Mucosa of descending colon (tissue), 3 donors: ENCODE measurements around the gene APOBEC3H. TPM values are rescaled to one million over a fixed set of nuclear protein-coding genes. Genes with fewer than 3 reads are reported as not detected.

Experiments used
- ATAC-seq: fragments of 200-7000 bp; cut with Tn5 transposase; one replicate; pipeline ENCODE4 v1.9.1; 2020; ENCODE audit warnings: mild to moderate bottlenecking, moderate library complexity
- DNase-seq, 3 donors: peaks; one replicate each; pipeline ENCODE4 v3.0.0-alpha.2; 2020
- H3K36me3 ChIP-seq: fragments of 200-600 bp; one replicate; pipeline ENCODE4 v1.8.0; 2021; ENCODE audit warnings: low read depth, mild to moderate bottlenecking
- H3K4me1 ChIP-seq: fragments of 200-600 bp; one replicate; pipeline ENCODE4 v1.8.0; 2021; ENCODE audit warnings: low read depth, mild to moderate bottlenecking
- H3K4me3 ChIP-seq: fragments of 200-600 bp; one replicate; pipeline ENCODE4 v1.8.0; 2021; ENCODE audit warnings: mild to moderate bottlenecking
- H3K9me3 ChIP-seq: fragments of 200-600 bp; one replicate; pipeline ENCODE4 v1.8.0; 2021; ENCODE audit warnings: mild to moderate bottlenecking
- intact Hi-C, 2 donors: fragments of 100-400 bp; cut with DNase I in 1 of 2; cut with micrococcal nuclease in 1 of 2; formaldehyde crosslinking; loops; one replicate each; pipeline versions ENCODE4 v1.11.0 to v1.11.1; 2022; cut with DNase I, micrococcal nuclease
- total RNA-seq, 3 donors: library from RNA; stranded (reverse); fragmentation: NEBNext Ultra II Directional in 2 of 3; extraction: Animal tissue kit (Norgen Biotek cat#: 25700) in 2 of 3; gene quantifications; one replicate each; pipeline versions ENCODE4 v1.2.1 to v1.2.4, GENCODE V29; 2021 to 2023
- TF ChIP-seq, protein P1 (sequence below): fragments of 200-600 bp; IDR thresholded peaks from one replicate; pipeline ENCODE4 v1.8.0; 2022; ENCODE audit warnings: antibody characterized with exemption, mild to moderate bottlenecking
- donor health status: DM: no; HTN: no; CAD: no; lungs with moderate emphysema.
- donor health status: DM: no; HTN: no; CAD: no.
- donor health status: DM: no; HTN: yes; CAD: no.

APOBEC3H gene
- total RNA-seq, 3 donors from 2014 or later = 0.51 TPM; not detected in 2

DNA sequence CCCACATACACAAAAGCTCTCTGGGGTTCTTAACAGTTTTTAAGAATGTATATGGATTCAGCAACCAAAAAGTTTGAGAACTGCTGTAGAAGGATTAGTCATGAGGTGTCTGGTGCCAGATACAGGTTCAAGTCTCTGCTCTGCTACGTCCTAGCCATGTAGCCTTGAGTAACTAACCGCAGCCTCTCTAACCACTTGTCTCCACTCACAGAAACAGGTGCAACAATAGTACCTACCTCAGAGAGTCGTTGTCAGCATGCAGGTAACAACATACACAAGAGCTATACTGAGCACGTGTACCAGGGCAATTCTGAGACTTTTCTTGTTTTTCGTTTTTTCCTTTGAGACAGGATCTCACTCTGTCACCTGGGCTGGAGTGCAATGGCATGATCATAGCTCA is 28.6 kb downstream of the APOBEC3H start:
- Histone ChIP-seq H3K9me3 (no peaks in the 10 kb centered on the region), H3K4me1 (peaks cover 11% of the 10 kb centered on the region), H3K36me3 (no peaks in the 10 kb centered on the region), H3K4me3 (no peak overlapping the region)
- intact Hi-C loops = loop anchor here in 1 of 2 donors (10.0 kb wide), 1 partner anchor 261 kb away; no protein-coding TSS in a partner anchor
- ATAC-seq (no peak), DNase-seq (no peak)
- TF ChIP-seq, protein P1, sequence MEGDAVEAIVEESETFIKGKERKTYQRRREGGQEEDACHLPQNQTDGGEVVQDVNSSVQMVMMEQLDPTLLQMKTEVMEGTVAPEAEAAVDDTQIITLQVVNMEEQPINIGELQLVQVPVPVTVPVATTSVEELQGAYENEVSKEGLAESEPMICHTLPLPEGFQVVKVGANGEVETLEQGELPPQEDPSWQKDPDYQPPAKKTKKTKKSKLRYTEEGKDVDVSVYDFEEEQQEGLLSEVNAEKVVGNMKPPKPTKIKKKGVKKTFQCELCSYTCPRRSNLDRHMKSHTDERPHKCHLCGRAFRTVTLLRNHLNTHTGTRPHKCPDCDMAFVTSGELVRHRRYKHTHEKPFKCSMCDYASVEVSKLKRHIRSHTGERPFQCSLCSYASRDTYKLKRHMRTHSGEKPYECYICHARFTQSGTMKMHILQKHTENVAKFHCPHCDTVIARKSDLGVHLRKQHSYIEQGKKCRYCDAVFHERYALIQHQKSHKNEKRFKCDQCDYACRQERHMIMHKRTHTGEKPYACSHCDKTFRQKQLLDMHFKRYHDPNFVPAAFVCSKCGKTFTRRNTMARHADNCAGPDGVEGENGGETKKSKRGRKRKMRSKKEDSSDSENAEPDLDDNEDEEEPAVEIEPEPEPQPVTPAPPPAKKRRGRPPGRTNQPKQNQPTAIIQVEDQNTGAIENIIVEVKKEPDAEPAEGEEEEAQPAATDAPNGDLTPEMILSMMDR = no peak

DNA sequence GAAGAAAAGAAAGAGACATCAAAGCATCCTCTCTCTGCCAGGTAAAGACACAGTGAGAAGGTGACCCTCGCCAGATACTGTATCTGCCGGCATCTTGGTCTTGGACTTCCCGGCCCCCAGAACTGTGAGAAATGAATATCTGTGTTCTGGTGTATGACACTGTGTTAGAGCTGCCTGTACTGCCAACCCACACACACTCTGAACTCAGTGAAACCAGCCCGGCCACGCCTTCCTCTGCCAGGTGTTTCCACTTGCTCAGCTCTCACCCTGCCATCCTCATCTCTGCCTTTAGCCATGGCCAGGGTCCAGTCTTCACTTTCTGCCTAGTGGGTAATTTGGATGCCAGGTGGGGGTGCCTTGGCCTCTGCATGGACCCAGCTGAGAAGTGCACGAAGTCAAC is 31.5 kb downstream of the APOBEC3H start:
- no peaks in the 10 kb centered on the region for H3K9me3 ChIP-seq
- DNase-seq = peak; percentile 43 to 53 (median 50)
- no peak overlapping the region for H3K4me3 ChIP-seq
- no peaks in the 10 kb centered on the region for H3K36me3 ChIP-seq
- intact Hi-C loops = loop anchor here in 1 of 2 donors (10.0 kb wide), 1 partner anchor 264 kb away; no protein-coding TSS in a partner anchor
- ATAC-seq = peak; percentile 53
- TF ChIP-seq, protein P1 = no peak
- peaks cover 17% of the 10 kb centered on the region for H3K4me1 ChIP-seq

DNA sequence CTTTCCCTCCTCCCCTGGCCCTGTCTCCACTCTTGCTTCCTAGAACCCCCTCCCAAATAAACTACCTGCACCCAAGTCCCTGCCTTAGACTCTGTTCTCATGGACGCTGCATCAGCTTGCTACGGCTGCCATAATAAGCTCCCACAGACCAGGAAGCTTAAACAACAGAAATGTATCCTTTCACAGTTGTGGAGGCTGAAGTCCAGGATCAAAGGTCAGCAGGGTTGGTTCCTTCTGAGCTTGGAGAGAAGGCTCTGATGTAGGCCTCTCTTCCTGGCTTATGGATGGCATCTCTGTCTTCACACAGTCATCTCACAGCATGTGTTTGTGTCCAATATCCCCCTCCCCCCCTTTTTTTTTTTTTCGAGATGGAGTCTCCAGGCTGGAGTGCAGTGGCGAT is 32.0 kb downstream of the APOBEC3H start:
- peaks cover 17% of the 10 kb centered on the region for H3K4me1 ChIP-seq
- H3K4me3 ChIP-seq = no peak overlapping the region
- intact Hi-C loops = loop anchor here in 1 of 2 donors (10.0 kb wide), 1 partner anchor 264 kb away; no protein-coding TSS in a partner anchor
- no peaks in the 10 kb centered on the region for H3K9me3 ChIP-seq
- H3K36me3 ChIP-seq = no peaks in the 10 kb centered on the region
- ATAC-seq (peak; percentile 94), DNase-seq (peak in 2 of 3 donors; percentile 48 to 86)
- TF ChIP-seq, protein P1 = no peak

DNA sequence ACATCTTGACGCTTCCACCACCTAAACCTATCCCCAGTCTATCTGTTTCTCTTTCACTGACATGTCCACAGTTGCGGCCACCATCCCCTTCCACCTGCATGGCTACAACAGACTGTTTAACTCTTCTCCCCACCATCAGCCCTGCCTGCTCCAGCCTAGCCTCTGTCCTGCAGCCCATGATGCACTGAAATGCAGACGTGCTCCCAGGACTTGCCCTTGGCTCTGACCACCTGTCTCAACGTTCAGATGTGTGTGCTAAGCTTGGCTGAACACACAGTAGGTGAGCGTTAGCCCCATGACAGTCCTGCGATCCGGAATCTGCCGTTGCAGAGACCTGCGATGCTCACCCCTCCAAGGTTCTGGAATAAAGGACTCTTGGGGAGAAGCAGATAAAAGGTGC is 32.7 kb downstream of the APOBEC3H start:
- DNase-seq = peak in 1 of 3 donors; percentile 20
- intact Hi-C loops = loop anchor here in 1 of 2 donors (10.0 kb wide), 1 partner anchor 265 kb away; no protein-coding TSS in a partner anchor
- TF ChIP-seq, protein P1 = no peak
- no peak for ATAC-seq
- Histone ChIP-seq H3K36me3 (no peaks in the 10 kb centered on the region), H3K4me3 (no peak overlapping the region), H3K9me3 (no peaks in the 10 kb centered on the region), H3K4me1 (peaks cover 17% of the 10 kb centered on the region)

DNA sequence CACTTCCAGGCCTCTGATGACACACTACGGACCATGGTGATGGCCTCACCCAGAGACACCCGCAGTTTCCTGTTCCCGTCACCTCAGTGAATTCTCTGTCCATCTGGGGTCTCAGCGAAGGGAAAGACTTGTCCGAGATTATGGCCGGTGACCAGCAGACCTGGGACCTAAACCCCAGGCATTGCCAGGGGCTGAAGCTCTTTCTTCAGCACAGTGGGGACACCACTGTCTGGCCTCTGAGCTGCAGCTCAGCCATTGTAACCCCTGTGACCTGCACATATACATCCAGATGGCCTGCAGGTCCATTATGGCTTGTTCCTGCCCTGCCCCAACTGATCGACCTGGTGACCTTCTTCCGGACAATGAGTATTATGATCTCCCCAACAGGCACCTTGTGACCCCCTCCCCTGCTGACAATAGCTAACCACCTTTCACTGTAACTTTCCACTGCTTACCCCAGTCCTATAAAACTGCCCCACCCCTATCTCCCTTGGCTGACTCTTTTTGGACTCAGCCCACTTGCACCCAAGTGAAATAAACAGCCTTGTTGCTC is 33.2 kb downstream of the APOBEC3H start:
- TF ChIP-seq, protein P1 = no peak
- no peaks in the 10 kb centered on the region for H3K9me3 ChIP-seq
- DNase-seq = no peak
- intact Hi-C loops = no loop called here
- H3K4me1 ChIP-seq = peaks cover 17% of the 10 kb centered on the region
- no peak for ATAC-seq
- H3K36me3 ChIP-seq = no peaks in the 10 kb centered on the region
- no peak overlapping the region for H3K4me3 ChIP-seq
